M059J (cell line): Measurements from ENCODE around the gene TMEM125. TPM values are rescaled to one million over a fixed set of nuclear protein-coding genes. Genes with fewer than 3 reads are reported as not detected.

Experiments
- DNase-seq: peaks from one replicate; pipeline ENCODE4 v3.0.0-alpha.2; 2012; ENCODE audit warnings: low read depth
- total RNA-seq: library from RNA; depleted of rRNA; stranded (reverse); fragments of >200 nt; shearing (Covaris generic); gene quantifications from 2 replicates; pipeline ENCODE4 v1.2.3, GENCODE V29; 2014

Gene TMEM125
- total RNA-seq, 1 experiment from 2014 or later = not detected

- DNase-seq = no peak
Measured at GRCh38 chr1:43247256-43247921, 22.4 kb upstream of the TMEM125 start.

- no peak for DNase-seq
Measured at GRCh38 chr1:43250351-43250761, 19.4 kb upstream of the TMEM125 start.

- no peak for DNase-seq
Measured at GRCh38 chr1:43251024-43251423, 18.8 kb upstream of the TMEM125 start.

GRCh38 chr1:43252225-43252624 lies 17.6 kb upstream of the TMEM125 start:
- no peak for DNase-seq

GRCh38 chr1:43253173-43253572 lies 16.6 kb upstream of the TMEM125 start:
- DNase-seq = no peak

GRCh38 chr1:43253876-43254275 lies 15.9 kb upstream of the TMEM125 start:
- DNase-seq = no peak

GRCh38 chr1:43255438-43256210 lies 14.2 kb upstream of the TMEM125 start:
- no peak for DNase-seq

- DNase-seq = no peak
Measured at GRCh38 chr1:43256675-43257570, 12.9 kb upstream of the TMEM125 start.

- DNase-seq = no peak
Measured at GRCh38 chr1:43258370-43258769, 11.4 kb upstream of the TMEM125 start.

GRCh38 chr1:43265431-43265830 lies 4.4 kb upstream of the TMEM125 start:
- DNase-seq = no peak

GRCh38 chr1:43266881-43267280 lies 2.9 kb upstream of the TMEM125 start:
- DNase-seq = no peak

GRCh38 chr1:43267291-43267805 lies 2.4 kb upstream of the TMEM125 start:
- DNase-seq = peak; percentile 37

- no peak for DNase-seq
Measured at GRCh38 chr1:43267818-43268425, 1.9 kb upstream of the TMEM125 start.

- DNase-seq = no peak
Measured at GRCh38 chr1:43270421-43271095, 775 bp downstream of the TMEM125 start.

- no peak for DNase-seq
Measured at GRCh38 chr1:43271186-43272118, 1.7 kb downstream of the TMEM125 start.

- no peak for DNase-seq
Measured at GRCh38 chr1:43272161-43272560, 2.4 kb downstream of the TMEM125 start.

GRCh38 chr1:43272576-43273571 lies 3.1 kb downstream of the TMEM125 start:
- no peak for DNase-seq

GRCh38 chr1:43273708-43274107 lies 3.9 kb downstream of the TMEM125 start:
- no peak for DNase-seq
